Measurements from ENCODE around the gene EPB41L5. TPM values are rescaled to one million over a fixed set of nuclear protein-coding genes. Genes with fewer than 3 reads are reported as not detected.
"Not testable (repeated sequence)": the region's sequence is repeated elsewhere in the genome, so short reads cannot be mapped to it uniquely, and the experiment has no call there.

Gene EPB41L5
- total RNA-seq, 1 donor from 2014 or later: 78.0 TPM

DNA sequence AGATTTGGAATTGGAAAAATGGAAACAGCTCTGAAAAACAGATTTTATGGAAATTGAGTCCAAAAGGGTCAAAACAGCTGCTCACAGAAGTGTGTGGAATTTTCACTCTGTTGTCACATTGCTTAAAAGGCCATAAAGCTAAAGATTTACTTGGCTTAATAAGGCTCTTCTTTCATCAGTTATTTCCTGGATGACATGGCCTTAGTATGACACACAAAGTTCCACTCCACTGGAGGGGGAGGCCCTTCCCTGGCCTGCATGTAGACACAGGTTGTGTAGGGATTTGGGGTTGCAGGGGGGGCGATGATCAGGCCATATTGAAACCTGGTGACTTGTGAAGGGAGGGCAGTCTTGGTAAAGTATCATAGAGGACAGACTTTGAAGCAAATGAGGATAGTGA, 176.3 kb downstream of the EPB41L5 start:
- peaks cover 9% of the 10 kb centered on the region for H3K36me3 Mint-ChIP-seq (ENCODE audit: low read depth, unreplicated experiment)
- no peaks in the 10 kb centered on the region for H3K27me3 Mint-ChIP-seq (ENCODE audit: unreplicated experiment)
- H3K9me3 Mint-ChIP-seq (ENCODE audit: unreplicated experiment): peaks cover 5% of the 10 kb centered on the region
- H3K4me3 Mint-ChIP-seq (ENCODE audit: unreplicated experiment): no peak overlapping the region
- TF ChIP-seq CTCF (IDR thresholded peaks at IDR 0.05; ENCODE audit: unreplicated experiment): no peak
- no peak for DNase-seq (ENCODE audit: low spot score)
- peaks cover 3% of the 10 kb centered on the region for H3K4me1 Mint-ChIP-seq (ENCODE audit: unreplicated experiment)
- no peak overlapping the region for H3K27ac Mint-ChIP-seq (ENCODE audit: unreplicated experiment)

DNA sequence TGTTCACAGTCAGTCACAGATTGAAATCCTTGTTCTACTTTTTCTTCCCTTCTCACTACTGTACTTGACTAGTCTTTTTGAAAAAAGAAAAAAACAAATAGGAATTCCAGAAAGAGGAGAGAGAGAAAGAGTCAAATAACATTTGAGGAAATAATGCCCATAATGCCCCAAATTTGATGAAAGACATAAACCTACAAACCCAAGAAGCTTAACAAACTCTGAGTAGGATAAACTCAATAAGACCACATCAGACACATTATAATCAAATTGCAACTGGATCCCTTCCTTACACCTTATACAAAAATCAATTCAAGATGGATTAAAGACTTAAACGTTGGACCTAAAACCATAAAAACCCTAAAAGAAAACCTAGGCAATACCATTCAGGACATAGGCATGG, 179.4 kb downstream of the EPB41L5 start:
- H3K27me3 Mint-ChIP-seq (ENCODE audit: unreplicated experiment): no peaks in the 10 kb centered on the region
- no peak for DNase-seq (ENCODE audit: low spot score)
- H3K27ac Mint-ChIP-seq (ENCODE audit: unreplicated experiment): no peak overlapping the region
- no peak for TF ChIP-seq CTCF (IDR thresholded peaks at IDR 0.05; ENCODE audit: unreplicated experiment)
- H3K4me3 Mint-ChIP-seq (ENCODE audit: unreplicated experiment): no peak overlapping the region
- no peaks in the 10 kb centered on the region for H3K36me3 Mint-ChIP-seq (ENCODE audit: low read depth, unreplicated experiment)
- H3K4me1 Mint-ChIP-seq (ENCODE audit: unreplicated experiment): no peaks in the 10 kb centered on the region
- H3K9me3 Mint-ChIP-seq (ENCODE audit: unreplicated experiment): no peaks in the 10 kb centered on the region

GRCh38 chr2:120195553-120195952, 182.7 kb downstream of the EPB41L5 start:
- Mint-ChIP-seq H3K27me3 (ENCODE audit: unreplicated experiment) (no peaks in the 10 kb centered on the region), H3K36me3 (ENCODE audit: low read depth, unreplicated experiment) (peaks cover 7% of the 10 kb centered on the region), H3K4me3 (ENCODE audit: unreplicated experiment) (no peak overlapping the region), H3K27ac (ENCODE audit: unreplicated experiment) (no peak overlapping the region), H3K4me1 (ENCODE audit: unreplicated experiment) (no peaks in the 10 kb centered on the region), H3K9me3 (ENCODE audit: unreplicated experiment) (no peaks in the 10 kb centered on the region)
- DNase-seq (ENCODE audit: low spot score): no peak
- TF ChIP-seq CTCF (IDR thresholded peaks at IDR 0.05; ENCODE audit: unreplicated experiment): no peak

GRCh38 chr2:120199817-120200459, 187.1 kb downstream of the EPB41L5 start:
- not testable (repeated sequence) for H3K27me3 Mint-ChIP-seq (ENCODE audit: unreplicated experiment); H3K27ac Mint-ChIP-seq (ENCODE audit: unreplicated experiment); H3K4me3 Mint-ChIP-seq (ENCODE audit: unreplicated experiment); H3K36me3 Mint-ChIP-seq (ENCODE audit: low read depth, unreplicated experiment); H3K9me3 Mint-ChIP-seq (ENCODE audit: unreplicated experiment); DNase-seq (ENCODE audit: low spot score); H3K4me1 Mint-ChIP-seq (ENCODE audit: unreplicated experiment)

GRCh38 chr2:120203251-120204021, 190.6 kb downstream of the EPB41L5 start:
- Mint-ChIP-seq H3K27ac (ENCODE audit: unreplicated experiment) (no peak overlapping the region), H3K9me3 (ENCODE audit: unreplicated experiment) (no peaks in the 10 kb centered on the region), H3K36me3 (ENCODE audit: low read depth, unreplicated experiment) (peaks cover 3% of the 10 kb centered on the region), H3K27me3 (ENCODE audit: unreplicated experiment) (peaks cover 9% of the 10 kb centered on the region), H3K4me1 (ENCODE audit: unreplicated experiment) (peaks cover 16% of the 10 kb centered on the region), H3K4me3 (ENCODE audit: unreplicated experiment) (no peak overlapping the region)
- TF ChIP-seq CTCF (IDR thresholded peaks at IDR 0.05; ENCODE audit: unreplicated experiment): no peak
- DNase-seq (ENCODE audit: low spot score): no peak

Data from endothelial cell (in vitro differentiated cells).